Neural progenitor cell (in vitro differentiated cells): ENCODE data around the gene CEACAM3. TPM values are rescaled to one million over a fixed set of nuclear protein-coding genes. Genes with fewer than 3 reads are reported as not detected.

Experiments
- DNase-seq: peaks from one replicate; pipeline ENCODE4 v3.0.0-alpha.2; 2016; ENCODE audit warnings: low spot score
- H2AFZ ChIP-seq: fragments of 200-600 bp; sonication (generic); replicated peaks from 2 replicates; pipeline ENCODE4 v1.6.1; 2016; ENCODE audit warnings: antibody characterized with exemption
- H3F3A ChIP-seq: fragments of 200-600 bp; sonication (generic); 2 replicates; pipeline ENCODE4 v1.6.1; 2016; ENCODE audit warnings: antibody characterized with exemption, low read depth
- H3K27ac ChIP-seq: fragments of 200-600 bp; sonication (generic); 2 replicates; pipeline ENCODE4 v1.5.1; 2016; ENCODE audit warnings: mild to moderate bottlenecking
- H3K27me3 ChIP-seq: fragments of 200-600 bp; sonication (generic); 2 replicates; pipeline ENCODE4 v1.6.1; 2016; ENCODE audit warnings: mild to moderate bottlenecking, moderate library complexity
- H3K36me3 ChIP-seq: fragments of 200-600 bp; sonication (generic); 2 replicates; pipeline ENCODE4 v1.5.1; 2016
- H3K4me1 ChIP-seq: fragments of 200-600 bp; sonication (generic); 2 replicates; pipeline ENCODE4 v1.6.1; 2016; ENCODE audit warnings: mixed run types
- H3K4me2 ChIP-seq: fragments of 200-600 bp; sonication (generic); 2 replicates; pipeline ENCODE4 v1.6.1; 2016
- H3K4me3 ChIP-seq: fragments of 200-600 bp; sonication (generic); 2 replicates; pipeline ENCODE4 v1.5.1; 2016
- H3K79me2 ChIP-seq: fragments of 200-600 bp; sonication (generic); 2 replicates; pipeline ENCODE4 v1.6.1; 2016; ENCODE audit warnings: low read depth
- H3K9ac ChIP-seq: fragments of 200-600 bp; sonication (generic); 2 replicates; pipeline ENCODE4 v1.6.1; 2016
- H3K9me3 ChIP-seq: fragments of 200-600 bp; sonication (generic); 2 replicates; pipeline ENCODE4 v1.5.1; 2016; ENCODE audit warnings: low read depth
- H4K20me1 ChIP-seq: fragments of 200-600 bp; sonication (generic); 2 replicates; pipeline ENCODE4 v1.6.1; 2016; ENCODE audit warnings: low read depth
- H3K27ac Mint-ChIP-seq: 3 replicates; pipeline ENCODE4 v1.8.0; 2021; ENCODE audit warnings: mixed read lengths
- H3K27me3 Mint-ChIP-seq: 2 replicates; pipeline ENCODE4 v1.8.0; 2022; ENCODE audit warnings: low read depth, mild to moderate bottlenecking, inconsistent platforms, moderate library complexity, mixed read lengths; ENCODE audit not compliant: insufficient read depth
- H3K36me3 Mint-ChIP-seq: 3 replicates; pipeline ENCODE4 v1.8.0; 2021; ENCODE audit warnings: mixed read lengths
- H3K4me1 Mint-ChIP-seq: 3 replicates; pipeline ENCODE4 v1.8.0; 2021; ENCODE audit warnings: mixed read lengths
- H3K4me3 Mint-ChIP-seq: 3 replicates; pipeline ENCODE4 v1.8.0; 2021; ENCODE audit warnings: mild to moderate bottlenecking, moderate library complexity, mixed read lengths
- H3K9me3 Mint-ChIP-seq: 3 replicates; pipeline ENCODE4 v1.8.0; 2020; ENCODE audit warnings: mixed read lengths
- CTCF ChIP-seq: fragments of 200-600 bp; sonication (generic); IDR thresholded peaks from 2 replicates; pipeline ENCODE4 v1.5.1; 2017; ENCODE audit warnings: antibody characterized with exemption, mild to moderate bottlenecking
- EZH2 ChIP-seq: fragments of 200-600 bp; sonication (generic); IDR thresholded peaks from 2 replicates; pipeline ENCODE4 v1.6.1; 2017; ENCODE audit warnings: antibody characterized with exemption, mild to moderate bottlenecking, moderate library complexity
- EZH2phosphoT487 ChIP-seq: fragments of 200-600 bp; sonication (generic); IDR thresholded peaks from 2 replicates; pipeline ENCODE4 v1.6.1; 2017; ENCODE audit warnings: antibody characterized with exemption
- total RNA-seq: library from RNA; depleted of rRNA; stranded (reverse); fragments of >200 nt; gene quantifications from 2 replicates; pipeline ENCODE4 v1.2.3, GENCODE V29; 2015; ENCODE audit warnings: low replicate concordance

CEACAM3 gene
- total RNA-seq, 1 donor from 2014 or later = not detected

DNA sequence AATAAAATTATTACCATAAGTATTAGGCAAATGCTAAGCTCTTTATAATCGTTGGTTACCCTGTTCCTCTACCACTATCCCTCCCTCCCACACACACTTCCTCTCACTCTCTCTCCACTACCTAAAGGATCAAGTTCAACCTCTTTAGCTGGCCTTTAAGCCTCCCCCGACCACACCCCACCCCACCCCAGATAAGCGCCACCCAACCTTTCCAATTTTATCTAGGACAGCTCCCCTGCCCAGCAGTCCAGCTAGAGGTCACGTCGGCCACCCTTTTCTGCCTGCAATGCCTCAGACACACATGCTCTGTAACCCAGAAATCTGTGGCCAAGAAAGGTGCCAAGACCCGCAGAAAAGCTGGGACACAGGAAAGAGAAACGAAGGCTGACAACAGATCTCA is 47.0 kb downstream of the CEACAM3 start:
- Histone ChIP-seq H2AFZ (no peak overlapping the region), H4K20me1 (no peaks in the 10 kb centered on the region), H3K4me2 (no peak overlapping the region), H3K9me3 (no peaks in the 10 kb centered on the region), H3K79me2 (no peaks in the 10 kb centered on the region), H3K4me3 (no peak overlapping the region), H3K9ac (no peak overlapping the region), H3K4me1 (no peaks in the 10 kb centered on the region), H3K27me3 (peaks cover 29% of the 10 kb centered on the region), H3F3A (no peaks in the 10 kb centered on the region), H3K27ac (no peak overlapping the region), H3K36me3 (no peaks in the 10 kb centered on the region)
- Mint-ChIP-seq H3K36me3 (no peaks in the 10 kb centered on the region), H3K4me3 (no peak overlapping the region), H3K4me1 (no peaks in the 10 kb centered on the region), H3K27ac (no peak overlapping the region), H3K9me3 (no peaks in the 10 kb centered on the region), H3K27me3 (peaks cover 6% of the 10 kb centered on the region)
- no peak for DNase-seq
- no peak for TF ChIP-seq EZH2
- no peak for TF ChIP-seq CTCF
- TF ChIP-seq EZH2phosphoT487 = no peak

DNA sequence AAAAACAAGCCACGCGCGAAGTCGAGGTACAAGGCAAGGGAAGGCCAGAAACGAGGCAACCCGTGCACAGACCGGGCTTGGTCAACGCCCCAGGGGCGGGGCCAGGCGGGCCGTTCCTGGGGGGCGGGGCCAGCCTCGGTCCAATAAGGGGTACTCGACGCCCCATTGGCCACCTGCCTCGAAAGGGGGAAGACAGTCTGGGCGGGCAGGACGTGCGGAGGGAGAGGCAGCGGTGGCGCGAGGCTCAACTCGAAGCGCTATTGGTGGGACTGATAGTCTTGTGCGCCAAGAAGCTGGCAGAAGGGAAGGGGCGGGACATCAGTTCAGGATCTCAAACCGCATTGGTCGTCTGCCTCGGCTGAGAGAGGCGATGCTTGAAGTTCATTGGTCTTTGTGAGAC is 48.2 kb downstream of the CEACAM3 start, which contains the start of gene LYPD4:
Gene LYPD4 (minus strand): TSS at position 83 of the 400 bp plus-strand sequence. CDS start 5,398 bp downstream, outside the sequence.
- Mint-ChIP-seq H3K4me3 (no peak within 1 kb of the TSS), H3K4me1 (no peaks in the 10 kb centered on the region), H3K27me3 (peaks cover 10% of the 10 kb centered on the region), H3K9me3 (no peaks in the 10 kb centered on the region), H3K27ac (no peak within 1 kb of the TSS), H3K36me3 (no peaks in the 10 kb centered on the region)
- Histone ChIP-seq H3K79me2 (no peaks in the 10 kb centered on the region), H3K27me3 (peaks cover 26% of the 10 kb centered on the region), H3K27ac (no peak within 1 kb of the TSS), H4K20me1 (no peaks in the 10 kb centered on the region), H3K4me2 (no peak within 1 kb of the TSS), H3K9me3 (no peaks in the 10 kb centered on the region), H3K9ac (no peak within 1 kb of the TSS), H3K4me3 (no peak within 1 kb of the TSS), H3K4me1 (no peaks in the 10 kb centered on the region), H3K36me3 (no peaks in the 10 kb centered on the region), H3F3A (no peaks in the 10 kb centered on the region), H2AFZ (no peak within 1 kb of the TSS)
- DNase-seq = no peak
- no peak for TF ChIP-seq CTCF
- TF ChIP-seq EZH2 = no peak
- no peak for TF ChIP-seq EZH2phosphoT487

DNA sequence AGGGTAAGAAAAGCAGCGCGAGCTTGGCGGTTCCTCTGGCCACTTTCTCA is 48.4 kb downstream of the CEACAM3 start, which contains the start of gene DMRTC2:
Gene DMRTC2 (plus strand): TSS at position 42 of the 50 bp plus-strand sequence. CDS start 2,387 bp downstream, outside the sequence.
- no peaks in the 10 kb centered on the region for H3K36me3 ChIP-seq
- Mint-ChIP-seq H3K27ac (no peak within 1 kb of the TSS), H3K4me3 (no peak within 1 kb of the TSS), H3K27me3 (peaks cover 10% of the 10 kb centered on the region), H3K36me3 (no peaks in the 10 kb centered on the region), H3K4me1 (no peaks in the 10 kb centered on the region), H3K9me3 (no peaks in the 10 kb centered on the region)
- H4K20me1 ChIP-seq = no peaks in the 10 kb centered on the region
- no peak within 1 kb of the TSS for H3K4me3 ChIP-seq
- H3K9me3 ChIP-seq = no peaks in the 10 kb centered on the region
- H3K27me3 ChIP-seq = peaks cover 25% of the 10 kb centered on the region
- DNase-seq = no peak
- no peaks in the 10 kb centered on the region for H3K79me2 ChIP-seq
- no peak within 1 kb of the TSS for H3K27ac ChIP-seq
- no peaks in the 10 kb centered on the region for H3F3A ChIP-seq
- H3K4me1 ChIP-seq = no peaks in the 10 kb centered on the region
- H2AFZ ChIP-seq = no peak within 1 kb of the TSS
- no peak within 1 kb of the TSS for H3K4me2 ChIP-seq
- H3K9ac ChIP-seq = no peak within 1 kb of the TSS
- TF ChIP-seq CTCF = no peak
- TF ChIP-seq EZH2phosphoT487 = no peak
- no peak for TF ChIP-seq EZH2
